Activated naive CD4-positive, alpha-beta T cell treated with anti-CD3 and anti-CD28 coated beads, Interleukin-2, amount 50 U/mL, for 72 hours (primary cell): ENCODE data around the gene FAM72D. TPM values are rescaled to one million over a fixed set of nuclear protein-coding genes. Genes with fewer than 3 reads are reported as not detected.

ENCODE experiments used
- total RNA-seq, 2 donors: library from RNA; stranded (reverse); gene quantifications; one replicate each; pipeline ENCODE4 v1.2.3, GENCODE V29; 2022

Gene FAM72D
- total RNA-seq, 2 donors from 2014 or later: 18.1 to 32.4 TPM

Other genes starting within 250 kb of the FAM72D start
- gene SRGAP2B, start 646 bp upstream of the FAM72D start, total RNA-seq: 10 to 100 TPM; 24.4 to 50.1 TPM
- gene PPIAL4D, start 146.2 kb downstream of the FAM72D start, total RNA-seq: not detected